Stomach (tissue), 4 donors: ENCODE results near the gene ATL1.

Experiments
- POLR2AphosphoS5 ChIP-seq, 3 donors: sonication (generic); formaldehyde crosslinking; IDR thresholded peaks; one replicate each; pipeline ENCODE4 v1.6.1; 2016; ENCODE audit warnings: antibody characterized with exemption in 3 of 3
- TF ChIP-seq, protein P1 (sequence below), 7 experiments: fragments of 450-650 bp in 4 of 7; fragments of 200-600 bp in 3 of 7; sonication (generic) in 3 of 7; IDR thresholded peaks; one replicate each; pipeline ENCODE4 v1.5.1; 2016 to 2019; ENCODE audit warnings: antibody characterized with exemption in 7 of 7, control low read depth in 2 of 7, mild to moderate bottlenecking in 1 of 7

DNA sequence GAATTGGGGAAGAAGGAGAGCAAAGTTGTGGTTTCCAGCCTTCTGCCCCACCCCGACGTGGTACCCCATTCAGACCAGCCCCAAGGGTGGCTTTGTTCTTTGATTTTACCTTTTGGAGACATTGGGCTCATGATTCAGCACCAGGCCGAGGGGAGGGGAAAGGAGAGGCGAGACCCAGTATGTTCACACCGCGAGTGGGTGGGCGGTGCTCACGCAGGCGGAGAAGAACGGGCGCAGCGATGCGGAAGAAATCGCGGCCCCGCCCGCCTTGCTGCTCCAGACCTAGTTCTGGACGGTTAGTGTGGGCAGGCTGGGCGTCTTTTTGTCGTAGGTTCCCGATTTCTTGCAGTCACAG, 963 bp downstream of the ATL1 start:
- TF ChIP-seq, protein P1, sequence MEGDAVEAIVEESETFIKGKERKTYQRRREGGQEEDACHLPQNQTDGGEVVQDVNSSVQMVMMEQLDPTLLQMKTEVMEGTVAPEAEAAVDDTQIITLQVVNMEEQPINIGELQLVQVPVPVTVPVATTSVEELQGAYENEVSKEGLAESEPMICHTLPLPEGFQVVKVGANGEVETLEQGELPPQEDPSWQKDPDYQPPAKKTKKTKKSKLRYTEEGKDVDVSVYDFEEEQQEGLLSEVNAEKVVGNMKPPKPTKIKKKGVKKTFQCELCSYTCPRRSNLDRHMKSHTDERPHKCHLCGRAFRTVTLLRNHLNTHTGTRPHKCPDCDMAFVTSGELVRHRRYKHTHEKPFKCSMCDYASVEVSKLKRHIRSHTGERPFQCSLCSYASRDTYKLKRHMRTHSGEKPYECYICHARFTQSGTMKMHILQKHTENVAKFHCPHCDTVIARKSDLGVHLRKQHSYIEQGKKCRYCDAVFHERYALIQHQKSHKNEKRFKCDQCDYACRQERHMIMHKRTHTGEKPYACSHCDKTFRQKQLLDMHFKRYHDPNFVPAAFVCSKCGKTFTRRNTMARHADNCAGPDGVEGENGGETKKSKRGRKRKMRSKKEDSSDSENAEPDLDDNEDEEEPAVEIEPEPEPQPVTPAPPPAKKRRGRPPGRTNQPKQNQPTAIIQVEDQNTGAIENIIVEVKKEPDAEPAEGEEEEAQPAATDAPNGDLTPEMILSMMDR (IDR thresholded peaks at IDR 0.05), result no peak
- peak; percentile 52 to 56 (median 54) for TF ChIP-seq POLR2AphosphoS5 (IDR thresholded peaks at IDR 0.05)
